Measurements from ENCODE around the gene MRTFA. TPM values are rescaled to one million over a fixed set of nuclear protein-coding genes. Genes with fewer than 3 reads are reported as not detected.
"Not testable (repeated sequence)": the region's sequence is repeated elsewhere in the genome, so short reads cannot be mapped to it uniquely, and the experiment has no call there.

The MRTFA gene
- total RNA-seq, 4 donors from 2014 or later = 46.0 to 408 (median 90.0) TPM

- in situ Hi-C loops (cut with MboI; ENCODE audit: low pct_ligation_motif_present in 1 of 4, low pct_unique_long_range_greater_than_20kb in 1 of 4, low sequenced_read_pairs in 3 of 4) (no loop called here), intact Hi-C loops (cut with DNase I; ENCODE audit: low total_unique reads) (no loop called here)
- no peak for TF ChIP-seq EP300 (IDR thresholded peaks at IDR 0.05; ENCODE audit: low read depth)
- no peak for TF ChIP-seq CTCF (IDR thresholded peaks at IDR 0.05)
- no peak for TF ChIP-seq POLR2AphosphoS5 (IDR thresholded peaks at IDR 0.05)
- TF ChIP-seq POLR2A (IDR thresholded peaks at IDR 0.05) = no peak
- peaks cover 0 to 29% (median 10%) of the 10 kb centered on the region in 4 donors for H3K4me1 ChIP-seq
- WGBS, 2 donors (ENCODE audit: low coverage in 1 of 2) = 94% methylated on average over 1 of the region's 1 CpG; no CpG with 5 or more reads in 1 of the 2 donors
- no peak for DNase-seq
- H3K9me3 ChIP-seq = no peaks in the 10 kb centered on the region
- no peaks in the 10 kb centered on the region for H3K36me3 ChIP-seq
- no peaks in the 10 kb centered on the region for H3K27me3 ChIP-seq
- H3K4me3 ChIP-seq = no peak overlapping the region
- no peak overlapping the region for H3K27ac ChIP-seq
Measured at GRCh38 chr22:40502919-40503318, 133.6 kb downstream of the MRTFA start.

- intact Hi-C loops (cut with DNase I; ENCODE audit: low total_unique reads); H3K27me3 ChIP-seq; H3K36me3 ChIP-seq; DNase-seq; in situ Hi-C loops (cut with MboI; ENCODE audit: low pct_ligation_motif_present in 1 of 4, low pct_unique_long_range_greater_than_20kb in 1 of 4, low sequenced_read_pairs in 3 of 4); H3K9me3 ChIP-seq; H3K27ac ChIP-seq; H3K4me3 ChIP-seq: not testable (repeated sequence)
- H3K4me1 ChIP-seq = peaks cover 0 to 32% (median 17%) of the 10 kb centered on the region in 4 donors
- WGBS, 2 donors (ENCODE audit: low coverage in 1 of 2) = 94% methylated on average over 4 of the region's 5 CpGs; no CpG with 5 or more reads in 1 of the 2 donors
Measured at GRCh38 chr22:40500465-40500786, 136.1 kb downstream of the MRTFA start.

GRCh38 chr22:40499209-40499623, 137.3 kb downstream of the MRTFA start:
- no peaks in the 10 kb centered on the region for H3K27me3 ChIP-seq
- intact Hi-C loops (cut with DNase I; ENCODE audit: low total_unique reads) = no loop called here
- no peak overlapping the region for H3K4me3 ChIP-seq
- H3K9me3 ChIP-seq = no peaks in the 10 kb centered on the region
- H3K27ac ChIP-seq = peak overlapping the region; percentile 42 to 67 (median 48)
- no peaks in the 10 kb centered on the region for H3K36me3 ChIP-seq
- H3K4me1 ChIP-seq = peaks cover 0 to 25% (median 17%) of the 10 kb centered on the region in 4 donors
- in situ Hi-C loops (cut with MboI; ENCODE audit: low pct_ligation_motif_present in 1 of 4, low pct_unique_long_range_greater_than_20kb in 1 of 4, low sequenced_read_pairs in 3 of 4) = no loop called here
- TF ChIP-seq EP300 (IDR thresholded peaks at IDR 0.05; ENCODE audit: low read depth) (no peak), CTCF (IDR thresholded peaks at IDR 0.05) (no peak), POLR2AphosphoS5 (IDR thresholded peaks at IDR 0.05) (no peak), POLR2A (IDR thresholded peaks at IDR 0.05) (no peak)
- no peak for DNase-seq

- Histone ChIP-seq H3K4me3 (no peak overlapping the region), H3K36me3 (no peaks in the 10 kb centered on the region), H3K4me1 (peaks cover 0 to 22% (median 17%) of the 10 kb centered on the region in 4 donors), H3K27me3 (no peaks in the 10 kb centered on the region), H3K27ac (peak overlapping the region; percentile 25 to 67 (median 46)), H3K9me3 (no peaks in the 10 kb centered on the region)
- WGBS, 2 donors (ENCODE audit: low coverage in 1 of 2) = 46 to 70% methylated on average over 4 to 6 of the region's 6 CpGs
- DNase-seq = no peak
- intact Hi-C loops (cut with DNase I; ENCODE audit: low total_unique reads) = no loop called here
- in situ Hi-C loops (cut with MboI; ENCODE audit: low pct_ligation_motif_present in 1 of 4, low pct_unique_long_range_greater_than_20kb in 1 of 4, low sequenced_read_pairs in 3 of 4) = no loop called here
- TF ChIP-seq POLR2A (IDR thresholded peaks at IDR 0.05) = no peak
- TF ChIP-seq POLR2AphosphoS5 (IDR thresholded peaks at IDR 0.05) = no peak
- TF ChIP-seq CTCF (IDR thresholded peaks at IDR 0.05) = no peak
- no peak for TF ChIP-seq EP300 (IDR thresholded peaks at IDR 0.05; ENCODE audit: low read depth)
Measured at GRCh38 chr22:40498420-40499208, 137.9 kb downstream of the MRTFA start.
